Measurements from ENCODE around the gene SLC2A6.

Gene SLC2A6

DNA sequence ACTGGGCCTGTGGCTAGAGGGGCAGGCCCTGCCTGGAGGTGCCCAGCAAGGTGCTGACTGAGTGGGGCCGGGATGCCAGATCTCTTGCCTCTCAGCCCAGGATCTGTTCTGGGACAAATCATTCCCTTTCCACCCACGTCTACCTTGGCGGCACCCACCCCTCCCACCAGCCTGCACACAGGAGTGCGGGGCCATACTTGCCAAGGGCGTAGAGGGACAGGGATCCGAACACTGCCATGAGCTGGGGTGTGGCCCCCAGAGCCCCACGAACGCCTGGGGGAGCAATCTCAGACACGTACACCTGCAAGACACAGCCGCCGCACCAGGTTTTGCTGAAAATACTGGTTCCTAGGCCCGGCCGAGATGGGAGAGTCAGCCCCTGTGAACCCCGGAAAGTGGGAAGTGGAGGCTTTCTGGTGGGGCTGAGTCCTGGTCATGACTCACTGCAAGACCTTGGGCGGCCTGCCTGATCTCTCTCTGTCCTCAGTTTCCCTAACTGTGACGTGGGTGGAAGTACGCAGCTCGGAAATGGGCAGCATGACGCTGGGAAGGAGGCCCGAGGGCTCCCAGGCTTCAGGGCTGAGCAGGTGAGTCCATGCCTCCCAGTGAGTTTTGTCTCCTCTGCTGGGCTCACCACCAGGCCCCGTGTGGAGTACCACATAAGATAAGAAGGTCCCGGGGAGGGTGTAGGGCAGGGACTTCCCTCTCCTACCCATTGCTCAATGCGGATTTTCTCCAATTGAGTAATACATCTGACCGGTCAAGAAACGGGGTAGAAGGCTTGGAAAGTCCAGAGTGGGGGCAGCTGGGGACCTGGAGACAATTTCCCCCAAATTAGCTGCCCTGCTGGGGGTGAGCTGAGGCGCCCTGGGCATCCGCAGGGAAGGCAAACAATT, 2.6 kb downstream of the SLC2A6 start:
- no peak for DNase-seq

- DNase-seq: no peak
Observed at GRCh38 chr9:133475292-133476012, 3.4 kb downstream of the SLC2A6 start.

DNA sequence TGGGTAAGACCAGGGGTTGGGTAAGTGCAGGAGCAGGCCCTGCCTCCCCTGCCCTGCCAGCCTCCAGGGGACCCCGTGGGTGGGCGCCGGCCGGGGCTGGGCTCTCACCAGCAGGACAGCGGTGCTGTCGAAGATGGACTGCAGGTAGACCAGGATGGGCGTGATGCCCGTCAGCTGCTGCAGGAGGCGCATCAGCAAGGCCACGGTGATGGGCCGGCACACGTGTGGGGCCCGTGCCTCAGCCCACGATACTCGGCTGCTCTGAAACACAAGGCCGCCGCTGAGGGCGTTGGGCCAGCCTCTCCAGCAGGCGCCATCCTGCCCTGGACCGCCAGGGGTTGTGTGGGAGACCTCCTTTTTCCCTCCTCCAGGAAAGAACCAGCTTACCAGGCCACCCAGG, 4.0 kb downstream of the SLC2A6 start:
- no peak for DNase-seq

GRCh38 chr9:133474215-133474614, 4.7 kb downstream of the SLC2A6 start:
- DNase-seq: no peak

DNA sequence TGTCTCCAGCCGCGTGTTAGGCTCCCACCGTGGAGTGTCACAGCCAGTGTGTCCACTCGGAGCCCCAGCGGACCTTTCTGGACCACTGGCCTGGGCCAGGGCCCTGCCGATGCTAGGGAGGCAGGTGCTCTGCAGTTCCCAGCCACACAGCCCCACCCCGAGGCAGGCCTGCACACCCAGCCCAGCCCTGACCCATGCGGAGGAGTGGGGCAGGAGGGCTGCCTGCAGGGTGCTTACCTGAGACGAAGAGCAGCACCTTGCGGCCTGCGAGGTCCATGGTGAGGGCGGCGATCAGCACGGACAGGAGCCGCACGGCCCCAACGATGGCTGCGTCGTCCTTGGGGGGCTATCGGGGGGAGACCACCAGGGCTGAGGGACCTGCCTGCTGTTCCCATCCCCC, 5.2 kb downstream of the SLC2A6 start:
- DNase-seq: no peak

DNA sequence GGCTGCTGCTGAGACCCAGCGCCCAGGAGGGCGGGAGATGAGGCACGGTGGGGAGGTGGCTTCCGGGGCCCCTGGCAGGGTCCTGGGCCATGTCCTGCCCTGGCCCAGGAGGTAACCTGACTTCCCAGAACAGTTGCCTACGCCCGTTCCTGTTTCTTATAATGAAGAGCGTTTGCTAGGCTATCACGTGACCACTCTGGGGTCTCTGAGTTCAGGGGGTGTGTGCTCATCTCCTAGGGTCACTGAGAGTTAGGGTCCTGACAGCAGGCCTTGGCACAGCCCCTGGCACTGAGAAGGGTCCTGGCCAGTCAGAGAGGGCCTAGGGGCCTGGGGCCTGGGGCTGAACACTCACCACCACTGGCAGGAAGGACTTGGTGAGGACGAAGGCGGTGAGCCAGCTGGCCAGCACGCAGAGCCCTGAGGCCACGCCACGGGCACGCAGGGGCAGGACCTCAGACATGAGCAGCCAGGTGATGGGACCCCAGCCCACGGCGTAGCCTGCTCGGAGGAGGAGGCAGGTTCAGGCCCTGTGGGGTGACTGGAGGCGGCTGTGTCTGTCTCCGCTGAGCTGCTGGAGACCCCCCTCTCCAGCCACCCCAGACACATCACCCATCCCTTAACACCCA, 6.0 kb downstream of the SLC2A6 start:
- no peak for DNase-seq

- no peak for DNase-seq
Observed at GRCh38 chr9:133472277-133472645, 6.6 kb downstream of the SLC2A6 start.

GRCh38 chr9:133471551-133472276, 7.2 kb downstream of the SLC2A6 start:
- DNase-seq: no peak

GRCh38 chr9:133470988-133471387, 7.9 kb downstream of the SLC2A6 start:
- DNase-seq: no peak

DNA sequence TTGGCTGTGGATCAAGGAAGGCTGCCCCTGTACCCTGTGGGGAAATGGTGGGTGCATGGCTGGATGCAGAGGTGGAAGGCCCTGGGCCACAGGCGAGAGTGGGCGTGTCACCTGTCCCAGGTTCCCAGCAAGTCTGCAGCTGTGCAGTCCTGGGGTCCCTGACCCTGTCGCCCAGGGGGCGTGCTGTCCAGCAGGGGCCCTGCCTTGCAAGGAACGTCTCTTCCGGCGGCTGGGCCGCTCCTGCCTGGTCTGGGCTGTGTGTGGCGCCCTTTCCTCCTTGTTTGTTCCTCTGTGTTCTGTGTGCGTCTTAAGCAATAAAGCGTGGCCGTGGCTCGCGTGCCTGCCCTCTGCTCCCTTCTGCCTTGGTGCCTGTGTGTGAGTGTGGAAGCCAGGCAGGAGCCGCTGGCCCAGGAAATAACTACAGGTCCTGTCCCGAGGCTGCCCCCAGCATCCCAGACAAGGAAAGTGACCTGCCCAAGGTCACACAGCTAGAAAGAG, 8.4 kb downstream of the SLC2A6 start:
- DNase-seq: no peak

DNA sequence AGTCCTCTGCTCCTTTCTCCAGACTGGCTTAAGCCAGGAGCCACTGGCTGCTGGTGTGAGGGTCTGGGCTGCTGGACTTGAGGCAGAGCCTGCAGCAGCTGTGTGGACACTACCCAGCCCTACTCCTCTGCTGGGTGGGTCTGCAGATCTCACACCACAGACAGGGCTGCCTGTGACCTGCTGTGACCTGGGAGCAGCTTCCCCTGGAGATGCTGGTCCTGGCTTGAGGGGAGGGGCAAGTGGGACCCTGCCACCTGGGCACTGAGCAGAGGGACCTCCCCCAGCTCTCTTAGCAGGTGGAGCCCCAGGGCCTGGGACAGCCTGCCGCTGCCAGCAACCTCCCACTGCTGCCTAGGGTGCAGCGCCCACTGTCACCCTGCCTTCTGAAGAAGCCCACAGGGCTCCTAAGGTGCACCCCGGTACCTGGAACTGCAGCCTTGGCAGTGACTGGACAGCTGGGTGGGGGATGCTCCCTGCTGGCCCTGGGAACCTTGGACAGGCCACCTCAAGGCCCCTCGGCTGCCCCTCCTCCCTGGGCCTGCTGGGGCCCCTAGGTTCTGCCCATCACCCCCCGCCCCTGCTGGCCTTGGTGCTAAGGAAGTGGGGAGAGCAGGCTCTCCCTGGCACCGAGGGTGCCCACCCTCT, 10.0 kb downstream of the SLC2A6 start:
- DNase-seq: no peak

DNA sequence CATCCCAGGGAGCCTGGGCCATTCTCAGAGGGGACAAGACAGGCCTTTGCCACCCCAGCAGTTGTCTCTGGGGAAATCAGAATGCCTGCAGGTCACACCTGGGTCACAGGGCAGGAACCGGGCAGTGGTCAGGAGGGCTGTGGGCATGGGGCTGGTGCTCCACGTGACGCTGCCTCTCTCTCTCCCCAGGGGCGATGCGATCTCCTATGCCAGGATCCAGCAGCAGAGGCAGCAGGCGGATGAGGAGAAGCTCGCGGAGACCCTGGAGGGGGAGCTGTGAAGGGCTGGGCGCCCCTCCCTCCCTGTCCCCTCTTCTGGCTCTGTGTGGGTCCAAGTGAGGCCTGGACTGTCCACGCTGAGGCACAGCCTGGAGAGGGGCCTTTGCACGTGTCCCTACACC, 10.5 kb downstream of the SLC2A6 start:
- no peak for DNase-seq

GRCh38 chr9:133467101-133467500, 11.8 kb downstream of the SLC2A6 start:
- DNase-seq: no peak

DNA sequence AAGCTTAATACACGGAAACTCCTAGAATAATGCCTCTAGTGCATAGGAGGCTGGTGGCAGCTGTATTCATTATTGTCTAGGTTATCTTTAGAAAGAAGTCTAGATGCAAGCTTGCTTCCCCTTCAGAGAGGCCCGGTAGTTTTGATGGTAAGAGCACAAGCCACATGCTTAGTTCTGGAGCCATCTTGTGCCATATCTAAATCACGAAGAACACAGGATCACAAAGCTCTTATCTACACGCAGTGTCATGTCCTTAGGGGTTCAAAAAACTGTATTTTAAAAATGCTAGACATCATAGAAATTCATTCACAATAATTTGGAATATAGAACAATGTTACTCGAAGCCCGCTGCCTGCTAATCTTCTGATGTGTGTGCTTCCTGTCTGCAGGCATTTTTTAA, 12.9 kb downstream of the SLC2A6 start:
- no peak for DNase-seq

DNA sequence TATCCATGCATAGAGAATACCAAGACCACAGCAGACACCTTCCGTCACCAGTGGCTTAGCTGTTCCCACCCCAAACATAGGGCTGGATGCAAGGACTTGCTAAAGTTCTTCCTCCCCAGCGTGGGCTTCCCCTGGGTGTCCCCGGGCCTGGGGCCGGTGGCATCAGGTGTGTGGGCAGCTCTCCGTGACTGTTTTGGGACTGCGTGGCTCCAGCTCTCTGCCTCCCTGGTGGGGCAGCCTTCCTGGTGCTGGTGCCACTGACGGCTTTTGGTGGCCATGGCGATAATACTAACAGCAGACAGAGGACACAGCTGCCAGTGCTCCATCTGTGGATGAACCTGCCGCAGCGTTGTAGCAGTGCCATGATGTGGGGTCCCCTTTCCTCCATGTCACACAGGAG, 14.3 kb downstream of the SLC2A6 start:
- no peak for DNase-seq

- DNase-seq: no peak
Observed at GRCh38 chr9:133463864-133464615, 14.9 kb downstream of the SLC2A6 start.

GRCh38 chr9:133463234-133463863, 15.6 kb downstream of the SLC2A6 start:
- no peak for DNase-seq

GRCh38 chr9:133461975-133462374, 16.9 kb downstream of the SLC2A6 start:
- no peak for DNase-seq

- DNase-seq: peak; percentile 75
Observed at GRCh38 chr9:133460405-133461175, 18.3 kb downstream of the SLC2A6 start.

Measured in NCI-H82 (cell line).